GM19025 (cell line): Measurements from ENCODE around the gene SMYD5.

Experiments used
- ATAC-seq: cut with Tn5 transposase; IDR thresholded peaks from one replicate; pipeline ENCODE4 v1.9.1; 2021; ENCODE audit warnings: mild to moderate bottlenecking, low read depth, moderate library complexity; ENCODE audit not compliant: unreplicated experiment

The SMYD5 gene

DNA sequence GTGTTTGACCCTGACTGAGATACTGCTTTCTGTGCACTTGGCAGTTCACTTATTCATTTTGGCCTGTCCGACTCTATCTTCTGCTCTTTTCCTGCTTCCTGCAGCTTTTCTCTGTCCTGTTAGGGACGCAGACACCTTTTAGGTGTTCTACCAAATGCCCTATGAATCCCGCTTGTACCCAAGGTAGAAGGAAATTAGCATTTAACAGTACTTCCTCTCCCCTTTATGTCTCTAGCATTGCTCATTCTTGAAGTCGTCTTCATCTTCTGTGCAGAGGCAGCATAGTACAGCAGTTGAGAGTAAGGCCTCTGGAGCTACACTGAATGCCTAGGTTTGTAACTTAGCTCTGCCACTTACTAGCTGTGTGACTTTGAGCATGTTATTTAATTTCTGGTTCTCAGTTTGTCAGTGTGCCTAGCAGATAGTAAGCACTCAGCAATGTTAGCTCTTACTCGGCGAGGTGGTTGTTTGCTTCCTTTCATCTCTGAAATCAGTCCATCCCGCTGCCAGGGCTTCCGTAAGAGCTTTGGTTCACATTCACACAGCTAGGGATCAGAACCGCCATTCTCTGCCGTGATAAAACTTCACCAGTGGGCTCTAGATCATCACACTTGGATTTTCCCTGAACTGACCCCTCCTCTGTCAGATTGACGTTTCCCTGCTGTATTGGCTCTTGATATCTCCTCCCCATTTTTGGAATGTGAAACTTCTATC, 21.4 kb downstream of the SMYD5 start:
- no peak for ATAC-seq

DNA sequence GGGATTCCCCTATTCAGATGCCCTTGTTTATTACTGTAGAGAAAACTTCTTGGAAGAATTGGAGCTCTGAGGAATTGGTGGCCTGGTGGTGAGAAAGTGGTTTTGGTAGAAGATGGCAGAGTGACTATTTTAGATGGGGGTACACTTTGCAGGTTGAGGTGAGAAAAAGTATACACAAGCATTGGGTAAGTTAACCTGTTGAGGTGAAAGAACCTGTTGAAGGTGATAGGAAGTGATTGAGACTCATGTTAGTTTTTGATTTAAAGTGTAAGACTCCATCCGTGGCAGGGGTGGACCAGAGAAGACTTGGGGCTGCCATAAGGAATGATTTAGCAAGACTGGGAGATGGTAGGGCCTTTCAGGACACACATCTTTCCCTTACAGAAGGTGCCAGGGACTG, 23.1 kb downstream of the SMYD5 start:
- no peak for ATAC-seq

DNA sequence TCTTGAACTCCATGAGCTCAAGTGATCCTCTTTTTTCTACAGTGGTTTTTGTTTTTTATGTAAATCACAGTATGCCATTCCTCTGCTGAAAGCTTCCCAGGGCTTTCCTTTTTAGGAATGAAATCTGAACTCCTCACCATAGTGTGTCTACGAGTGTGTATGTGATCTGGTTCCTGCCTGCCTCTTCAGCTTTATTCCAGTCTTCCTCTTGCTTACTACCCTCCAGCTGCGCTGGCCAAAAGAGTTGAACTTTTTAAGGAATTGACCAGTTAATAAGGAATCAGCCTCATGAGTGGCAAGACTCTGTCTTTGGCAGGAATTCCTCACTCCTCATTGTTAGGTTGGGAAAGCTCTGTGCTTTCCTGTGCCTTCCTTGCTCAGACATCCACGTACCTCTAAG, 24.1 kb downstream of the SMYD5 start:
- no peak for ATAC-seq

DNA sequence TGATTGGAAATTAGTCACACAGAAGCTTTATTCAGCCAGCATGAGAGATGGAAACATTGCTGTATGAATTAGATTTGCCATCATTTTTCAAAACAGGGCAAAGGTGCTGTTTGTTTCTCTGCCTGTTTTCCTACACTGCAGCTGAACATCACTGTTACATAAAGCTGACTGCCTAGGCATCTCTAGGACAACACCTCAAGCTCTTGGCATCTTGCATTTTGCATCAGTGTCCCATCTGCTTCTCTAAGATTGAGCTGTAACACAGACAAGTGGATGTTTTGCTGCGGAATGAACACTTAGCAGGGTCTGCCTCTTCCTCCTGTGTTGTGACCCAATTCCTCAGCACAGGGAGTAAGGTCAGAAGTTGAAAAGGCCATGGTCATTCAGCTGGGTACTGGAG, 24.9 kb downstream of the SMYD5 start:
- ATAC-seq: no peak

DNA sequence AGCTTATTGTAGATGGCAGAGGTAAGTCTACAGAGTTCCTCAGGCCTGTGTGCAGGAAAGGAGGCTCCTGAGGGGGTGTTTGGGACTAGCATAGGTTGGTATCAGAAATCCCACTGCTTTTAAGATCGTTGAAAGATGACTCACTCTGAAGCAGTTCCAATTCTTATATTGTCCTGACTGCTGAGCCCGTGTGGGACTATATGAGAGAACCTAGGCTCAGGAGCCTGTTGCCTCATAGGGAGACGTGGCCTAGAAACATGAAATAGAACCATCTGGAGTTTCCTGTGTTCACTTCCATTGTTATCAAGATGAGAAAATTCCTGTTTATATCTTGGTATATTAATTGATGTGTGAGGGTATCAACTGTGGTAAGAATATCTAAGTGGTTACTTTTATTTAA, 25.7 kb downstream of the SMYD5 start:
- no peak for ATAC-seq

DNA sequence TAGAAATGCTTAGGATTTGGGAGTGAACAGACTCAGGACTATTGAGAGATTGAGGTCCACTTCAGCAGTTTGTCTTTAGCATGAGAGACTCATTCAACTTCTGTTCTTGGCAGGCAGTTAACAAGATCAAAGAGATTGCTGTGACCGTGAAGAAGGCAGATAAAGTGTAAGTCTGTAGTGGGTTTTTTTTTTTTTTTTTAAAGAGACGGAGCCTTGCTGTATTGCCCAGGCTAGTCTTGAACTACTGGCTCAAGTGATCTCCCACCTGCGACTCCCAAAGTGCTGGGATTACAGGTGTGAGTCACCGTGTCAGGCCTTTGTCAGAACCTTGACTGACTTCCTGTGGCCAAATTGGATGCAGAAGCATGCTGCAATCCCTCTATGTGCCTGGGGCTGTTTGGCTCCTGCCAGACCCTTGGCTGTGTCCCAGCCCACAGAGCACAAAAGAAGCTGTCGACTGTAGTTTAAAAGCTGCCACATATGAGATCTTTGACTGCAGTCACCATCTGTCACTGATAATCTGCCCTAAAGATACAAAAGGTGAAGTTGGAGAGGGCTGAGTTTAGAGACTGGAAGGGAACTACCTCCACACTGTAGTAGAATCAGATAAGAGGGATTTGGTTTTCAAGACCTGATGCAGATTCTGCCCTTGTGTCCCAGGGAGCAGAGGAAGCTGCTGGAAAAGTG, 30.0 kb downstream of the SMYD5 start:
- ATAC-seq: no peak

DNA sequence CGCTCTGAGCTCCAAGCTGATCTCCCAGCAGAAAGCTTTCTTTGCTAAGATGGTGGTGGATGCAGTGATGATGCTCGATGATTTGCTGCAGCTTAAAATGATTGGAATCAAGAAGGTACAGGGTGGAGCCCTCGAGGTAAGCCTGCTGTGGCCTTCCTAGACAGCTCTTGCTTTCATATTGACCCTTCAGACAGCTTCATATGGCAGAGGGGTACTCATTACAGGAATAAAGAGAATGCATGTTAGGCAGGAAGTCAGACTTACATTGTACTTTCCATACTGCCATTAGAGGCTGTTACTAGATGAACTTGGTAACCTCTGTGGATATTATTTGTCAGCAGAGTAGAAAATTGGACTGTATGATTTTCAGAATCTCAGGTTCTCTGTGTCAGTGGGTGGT, 30.5 kb downstream of the SMYD5 start:
- no peak for ATAC-seq

DNA sequence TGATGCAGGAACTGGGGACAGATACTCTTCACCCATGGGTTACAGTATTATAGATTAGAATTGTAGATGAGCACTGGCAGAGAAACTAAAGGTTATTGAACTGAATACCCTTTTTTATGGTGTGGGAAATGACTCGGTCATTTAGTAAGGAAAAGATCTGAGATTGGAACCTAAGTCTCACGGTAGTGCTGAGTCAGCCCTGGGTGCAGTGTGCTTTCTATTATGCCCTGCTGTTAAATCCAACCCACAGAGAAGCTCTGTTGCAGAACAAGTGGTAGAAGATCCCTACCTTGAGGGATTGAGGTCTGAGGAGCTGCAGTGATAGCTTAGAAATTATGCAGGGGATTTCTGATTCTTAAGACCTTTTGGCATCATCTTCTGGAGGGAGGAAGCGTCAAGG, 32.8 kb downstream of the SMYD5 start:
- ATAC-seq: no peak

DNA sequence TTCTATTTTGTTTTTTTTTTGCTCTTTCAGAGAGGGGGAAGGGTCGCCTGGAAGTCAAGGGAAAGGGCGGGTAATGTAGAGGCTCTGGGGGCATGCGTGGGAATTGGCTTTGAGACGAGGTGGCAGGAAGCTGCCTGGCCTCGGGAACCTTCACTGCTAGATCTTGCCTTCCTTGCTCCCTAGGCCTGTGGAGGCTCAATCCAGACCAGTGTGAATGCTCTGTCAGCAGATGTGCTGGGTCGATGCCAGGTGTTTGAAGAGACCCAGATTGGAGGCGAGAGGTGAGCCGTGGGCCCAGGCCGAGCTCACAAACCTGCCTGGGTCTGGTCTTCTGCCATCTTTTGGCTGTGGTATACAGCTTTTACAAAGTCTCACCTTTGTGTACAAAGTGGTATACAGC, 35.6 kb downstream of the SMYD5 start:
- ATAC-seq: no peak

DNA sequence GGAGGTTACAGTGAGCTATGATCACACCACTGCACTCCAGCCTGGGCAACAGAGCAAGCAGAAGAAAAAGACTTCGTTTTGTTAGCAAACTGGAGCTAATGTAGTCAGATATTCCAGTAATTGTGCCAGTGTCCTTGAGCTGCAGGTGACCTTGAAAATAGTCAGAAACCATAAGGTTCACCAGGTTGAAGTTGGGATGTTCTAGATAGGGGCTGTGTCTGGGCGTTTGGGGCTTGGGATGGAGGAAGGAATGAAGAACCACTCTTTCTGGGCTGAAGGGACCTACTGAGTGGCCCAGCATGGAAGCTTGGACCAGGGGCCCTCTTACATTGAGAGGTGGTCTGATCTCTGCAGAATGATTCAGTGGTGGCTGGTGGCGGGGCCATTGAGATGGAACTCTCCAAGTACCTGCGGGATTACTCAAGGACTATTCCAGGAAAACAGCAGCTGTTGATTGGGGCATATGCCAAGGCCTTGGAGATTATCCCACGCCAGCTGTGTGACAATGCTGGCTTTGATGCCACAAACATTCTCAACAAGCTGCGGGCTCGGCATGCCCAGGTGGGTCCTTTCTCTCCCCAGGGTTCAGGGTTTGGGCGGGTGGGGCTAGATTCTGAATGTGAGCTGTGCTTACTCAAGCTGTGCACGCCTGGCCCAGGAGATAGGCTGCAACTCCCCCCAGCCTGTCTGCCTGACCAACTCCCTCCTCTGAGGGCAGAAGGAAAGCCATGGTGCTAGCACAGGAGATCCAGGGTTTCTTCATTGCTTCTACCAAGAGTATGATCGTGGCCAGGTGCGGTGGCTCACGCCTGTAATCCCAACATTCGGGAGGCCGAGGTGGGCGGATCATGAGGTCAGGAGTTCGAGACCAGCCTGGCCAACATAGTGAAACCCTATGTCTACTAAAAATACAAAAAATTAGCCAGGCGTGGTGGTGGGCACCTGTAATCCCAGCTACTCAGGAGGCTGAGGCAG, 37.1 kb downstream of the SMYD5 start:
- no peak for ATAC-seq

DNA sequence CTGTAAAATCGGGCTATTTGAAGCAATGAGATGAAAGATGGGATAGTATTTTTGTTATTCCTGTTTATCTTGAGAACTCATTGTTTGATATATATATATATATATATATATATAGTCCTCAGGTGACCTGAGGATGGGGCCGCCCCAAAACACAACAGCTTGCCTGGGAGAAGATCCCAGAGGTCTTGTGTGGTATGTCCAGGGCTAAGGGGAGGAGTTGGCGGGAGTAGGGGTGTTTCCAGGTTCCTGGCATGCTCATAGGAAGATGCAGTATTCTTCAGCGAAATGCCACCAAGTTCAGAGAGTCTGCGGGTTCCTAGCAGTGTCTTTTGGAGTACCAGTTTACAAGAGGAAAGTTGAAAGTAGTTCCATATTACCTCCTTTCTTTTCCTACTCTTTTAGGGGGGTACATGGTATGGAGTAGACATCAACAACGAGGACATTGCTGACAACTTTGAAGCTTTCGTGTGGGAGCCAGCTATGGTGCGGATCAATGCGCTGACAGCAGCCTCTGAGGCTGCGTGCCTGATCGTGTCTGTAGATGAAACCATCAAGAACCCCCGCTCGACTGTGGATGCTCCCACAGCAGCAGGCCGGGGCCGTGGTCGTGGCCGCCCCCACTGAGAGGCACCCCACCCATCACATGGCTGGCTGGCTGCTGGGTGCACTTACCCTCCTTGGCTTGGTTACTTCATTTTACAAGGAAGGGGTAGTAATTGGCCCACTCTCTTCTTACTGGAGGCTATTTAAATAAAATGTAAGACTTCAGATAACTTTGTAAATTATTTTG, 38.4 kb downstream of the SMYD5 start:
- no peak for ATAC-seq

DNA sequence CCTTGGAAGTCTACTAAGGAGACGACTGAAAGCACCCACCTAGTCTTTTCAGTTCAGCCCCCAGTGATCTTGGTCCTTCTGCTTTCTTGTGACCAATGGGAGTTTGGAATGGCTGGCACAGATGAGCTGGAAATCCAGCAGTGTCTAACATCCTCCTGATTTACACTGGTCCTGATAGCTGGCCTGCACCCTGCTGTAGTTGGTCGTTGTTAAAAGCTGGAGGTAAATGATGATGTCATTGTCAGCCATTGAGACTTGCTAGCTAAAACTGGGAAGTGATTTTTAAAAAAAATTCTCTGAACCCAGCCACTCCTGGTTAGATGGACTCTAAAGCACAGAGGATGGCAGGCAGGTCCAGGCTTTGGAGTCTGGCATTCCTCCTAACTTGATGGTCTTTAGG, 39.4 kb downstream of the SMYD5 start:
- no peak for ATAC-seq

DNA sequence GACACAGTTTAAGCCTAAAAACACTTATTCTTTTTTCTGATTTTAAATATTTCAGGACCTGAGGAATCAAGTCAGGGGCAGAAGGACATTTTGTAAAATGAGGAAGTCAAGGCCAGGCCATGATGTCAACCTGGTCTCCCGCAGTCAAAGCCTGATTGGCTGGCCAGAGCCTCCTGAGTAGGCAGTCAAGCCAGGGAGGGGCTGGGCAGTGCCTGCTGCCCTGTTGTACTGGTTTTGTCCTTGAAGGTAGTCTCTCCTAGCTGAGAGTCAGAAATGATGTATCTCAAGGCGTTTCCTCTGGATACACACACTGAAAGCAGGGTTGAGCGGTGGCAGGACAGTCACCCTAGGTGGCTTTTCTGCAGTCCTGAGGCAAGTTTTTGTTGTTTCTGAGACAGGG, 39.9 kb downstream of the SMYD5 start:
- ATAC-seq: no peak

DNA sequence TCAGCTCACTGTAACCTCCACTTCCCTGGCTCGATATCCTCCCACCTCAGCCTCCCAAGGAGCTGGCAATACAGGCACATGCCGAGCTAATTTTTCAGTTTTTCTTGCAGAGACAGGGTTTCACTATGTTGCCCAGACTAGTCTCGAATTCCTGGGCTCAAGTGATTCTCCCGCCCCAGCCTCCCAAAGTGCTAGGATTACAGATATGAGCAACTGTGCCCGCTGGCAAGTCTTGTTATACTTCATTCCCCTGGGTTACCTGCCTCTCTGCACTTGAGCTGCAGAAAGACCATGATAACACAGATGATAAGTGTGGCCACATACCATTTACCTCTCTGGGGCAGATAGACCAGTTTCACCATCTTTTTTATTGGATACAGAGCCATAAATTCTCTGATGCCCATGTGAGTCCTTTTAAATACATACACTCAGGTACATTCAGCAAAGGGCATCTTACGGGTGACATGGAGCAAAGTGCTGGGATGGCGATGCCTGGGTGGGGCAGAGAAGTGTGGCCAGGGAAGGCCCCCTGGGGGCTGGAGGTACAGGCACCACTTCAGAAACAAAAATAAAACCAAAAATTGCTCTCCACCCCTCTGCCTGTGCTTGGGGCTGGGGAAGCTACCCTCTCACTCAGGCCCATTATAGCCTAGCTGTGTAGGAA, 40.4 kb downstream of the SMYD5 start:
- no peak for ATAC-seq

DNA sequence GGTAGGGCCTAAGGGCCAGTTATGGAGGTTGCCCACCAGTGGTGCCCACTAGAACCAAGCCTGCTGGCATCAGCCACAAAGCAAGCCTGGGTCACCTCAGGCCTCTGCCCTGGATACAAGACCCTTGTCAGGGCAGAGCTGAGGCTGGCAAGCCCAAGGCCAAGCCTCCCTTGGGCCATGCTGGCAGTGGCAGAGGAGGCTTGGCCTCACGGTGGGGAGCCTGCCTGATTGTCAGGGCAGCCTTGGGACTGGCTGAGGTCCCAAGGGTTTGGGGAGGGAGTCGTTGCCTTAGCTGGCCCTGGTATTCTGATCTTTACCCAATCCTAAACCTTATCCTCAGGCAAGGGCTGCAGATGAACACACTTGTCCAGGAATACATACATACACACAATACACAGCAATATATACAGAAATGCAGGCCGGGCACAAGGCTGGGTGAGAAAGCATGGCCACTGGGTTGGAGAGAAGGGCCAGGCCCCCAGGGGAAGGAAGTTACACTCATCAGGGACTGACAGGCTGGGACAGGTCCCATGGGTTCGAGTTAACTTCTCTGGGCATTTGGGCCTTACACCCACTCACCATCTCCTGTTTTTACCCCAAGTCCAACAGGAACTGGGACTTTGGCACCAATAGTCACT, 41.1 kb downstream of the SMYD5 start:
- ATAC-seq: no peak

DNA sequence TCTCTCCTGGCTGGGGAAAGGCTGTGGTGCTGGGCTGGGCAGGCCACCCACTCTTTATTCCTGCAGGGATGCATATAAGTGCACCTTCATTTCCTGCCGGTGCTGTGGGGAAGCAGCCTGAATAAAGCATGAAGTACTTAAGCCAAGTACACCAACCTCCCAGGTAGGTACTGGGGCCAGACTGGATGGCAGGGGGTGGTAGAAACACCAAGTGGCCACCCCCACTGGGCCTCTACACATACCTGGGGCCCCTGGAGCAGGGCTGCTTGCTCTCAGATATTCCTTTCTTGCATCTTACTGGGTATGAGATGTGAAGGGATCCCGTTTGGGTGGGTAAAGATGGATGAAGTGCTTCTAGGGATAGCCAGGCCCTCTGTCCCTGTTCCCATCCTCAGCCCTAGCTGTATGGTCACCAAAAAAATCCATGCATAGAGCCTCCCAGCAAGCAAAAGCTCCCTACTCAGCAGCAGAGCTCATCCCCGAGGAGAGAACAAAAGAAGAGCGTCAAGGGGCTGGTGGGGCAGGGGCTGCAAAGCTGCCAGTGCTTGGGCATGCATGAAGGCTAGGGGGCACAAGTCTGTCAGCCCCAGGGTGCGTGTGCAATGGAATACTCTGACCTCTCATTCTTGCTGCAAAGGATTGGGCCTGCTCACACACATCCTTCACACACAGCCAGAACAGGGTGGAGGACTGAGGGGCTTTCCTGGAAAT, 42.0 kb downstream of the SMYD5 start:
- no peak for ATAC-seq

DNA sequence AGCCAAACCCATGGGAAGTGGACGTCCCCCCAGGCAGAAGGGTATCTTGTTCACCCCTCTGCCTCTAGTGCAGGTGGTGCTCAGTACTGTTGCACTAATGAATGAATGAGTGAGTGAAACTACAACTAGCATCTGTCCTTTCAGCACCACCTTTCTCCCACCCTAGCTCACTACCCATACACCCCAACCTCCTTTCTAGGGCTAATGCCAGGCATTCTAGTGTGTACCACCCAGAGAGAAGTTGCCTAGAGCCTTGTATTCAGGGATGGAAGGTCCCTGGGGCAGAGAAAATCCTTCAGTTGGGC, 42.5 kb downstream of the SMYD5 start:
- ATAC-seq: no peak

DNA sequence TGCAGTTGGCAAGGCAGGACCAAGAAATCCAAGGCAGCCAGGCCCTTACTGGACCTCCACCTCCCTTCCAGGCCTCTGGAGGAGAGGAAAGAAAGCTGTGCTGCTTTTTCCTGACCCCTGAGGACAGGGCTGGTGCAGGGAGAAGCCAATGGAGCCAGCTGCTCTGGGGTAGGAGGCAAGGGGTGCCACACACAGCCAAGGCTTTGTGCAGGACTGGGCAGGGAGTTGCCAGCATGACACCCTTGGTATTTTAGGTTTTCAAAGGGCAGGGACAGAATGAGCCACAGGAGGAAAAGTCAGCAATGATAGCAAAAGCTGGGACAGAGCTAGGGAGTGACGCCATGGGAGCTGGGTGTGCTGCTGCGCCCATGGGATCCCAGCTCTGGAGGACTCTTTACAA, 43.0 kb downstream of the SMYD5 start:
- ATAC-seq: no peak
